ENCODE data around the gene NAV2.

NAV2 gene

DNA sequence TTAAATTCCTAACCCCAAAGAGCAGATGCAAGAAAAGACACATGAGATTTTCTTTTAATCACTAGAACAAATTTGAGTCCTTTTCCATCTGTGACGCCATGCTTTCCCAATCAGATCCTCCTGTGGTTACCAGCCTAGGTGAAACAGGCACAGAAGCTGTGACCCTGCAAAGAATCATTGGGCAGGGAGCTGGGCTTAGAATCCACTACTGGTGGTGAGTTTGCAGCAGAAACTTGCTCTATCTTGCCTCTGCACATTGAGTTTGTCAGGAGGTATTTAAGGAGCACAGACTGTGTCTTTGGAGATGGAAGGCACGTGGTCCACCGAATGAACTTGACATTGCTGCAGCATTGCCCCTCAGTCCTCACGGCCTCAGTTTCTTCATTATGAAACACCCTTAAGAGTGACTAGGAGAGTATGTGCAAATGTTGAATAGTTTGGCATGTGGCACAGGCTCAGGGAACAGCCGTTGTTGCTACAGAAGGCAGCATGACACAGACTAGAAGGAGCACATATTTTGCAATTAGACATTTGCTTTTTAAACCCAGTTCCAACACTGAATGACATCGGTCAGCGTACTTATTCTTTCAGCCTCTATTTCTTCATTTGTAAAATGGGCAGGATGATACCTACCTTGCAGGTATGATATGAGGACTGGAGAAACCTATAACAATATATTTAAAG, 320.1 kb downstream of the NAV2 start:
- no peak for DNase-seq

DNA sequence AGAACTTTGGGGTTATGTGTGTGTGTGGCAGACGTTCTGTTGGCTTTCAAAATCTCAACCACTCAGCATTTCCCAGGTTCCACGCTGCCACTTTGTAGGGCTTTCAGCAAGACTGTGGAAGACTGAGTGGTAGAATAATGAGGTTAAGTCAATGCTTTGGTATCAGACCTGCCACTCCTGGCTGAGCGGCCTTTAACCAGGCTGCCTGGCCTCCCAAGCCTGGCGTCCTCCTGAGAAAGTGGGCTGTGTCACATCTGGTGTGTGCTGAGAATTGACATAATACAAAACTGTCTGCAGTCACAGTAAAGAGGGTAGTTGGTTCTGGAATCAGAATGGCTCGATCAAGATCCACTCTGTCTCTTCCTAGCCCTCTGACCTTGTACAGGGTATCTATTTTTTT, 321.2 kb downstream of the NAV2 start:
- DNase-seq, result no peak

DNA sequence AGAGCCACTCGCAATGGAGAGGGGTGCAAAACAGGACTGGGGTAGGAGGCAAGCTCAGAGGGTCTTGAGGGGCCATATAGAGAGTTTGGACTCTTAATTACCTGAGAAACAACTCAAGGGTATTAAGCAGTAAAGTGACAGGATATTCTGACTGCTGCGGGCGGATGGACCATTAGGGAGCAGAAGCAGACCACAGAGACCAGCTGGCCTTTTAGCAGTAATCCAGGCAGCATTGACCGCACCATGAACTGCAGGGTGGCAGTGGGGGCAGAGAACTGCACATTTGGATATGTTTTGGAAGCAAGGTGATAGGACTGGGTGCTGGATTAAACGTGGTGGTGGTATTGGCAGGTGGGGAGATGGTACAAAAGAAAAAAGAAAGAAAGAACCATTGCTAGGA, 322.3 kb downstream of the NAV2 start:
- no peak for DNase-seq

DNA sequence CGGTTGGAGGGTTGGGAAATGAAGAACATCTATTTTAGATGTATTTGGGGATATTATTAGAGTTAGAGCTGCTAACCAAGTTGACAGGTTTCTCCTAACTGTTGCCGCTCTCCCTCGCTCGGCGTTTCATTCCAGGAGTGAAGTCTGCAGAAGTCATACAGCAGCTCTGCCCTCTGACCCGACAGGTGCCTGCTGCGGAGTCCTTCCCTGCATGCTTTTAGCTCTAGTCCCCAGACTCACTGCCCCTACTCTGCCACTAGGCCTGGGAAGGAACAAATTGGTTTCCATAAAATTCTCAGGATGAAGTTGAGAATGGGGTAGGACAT, 322.7 kb downstream of the NAV2 start:
- no peak for DNase-seq

DNA sequence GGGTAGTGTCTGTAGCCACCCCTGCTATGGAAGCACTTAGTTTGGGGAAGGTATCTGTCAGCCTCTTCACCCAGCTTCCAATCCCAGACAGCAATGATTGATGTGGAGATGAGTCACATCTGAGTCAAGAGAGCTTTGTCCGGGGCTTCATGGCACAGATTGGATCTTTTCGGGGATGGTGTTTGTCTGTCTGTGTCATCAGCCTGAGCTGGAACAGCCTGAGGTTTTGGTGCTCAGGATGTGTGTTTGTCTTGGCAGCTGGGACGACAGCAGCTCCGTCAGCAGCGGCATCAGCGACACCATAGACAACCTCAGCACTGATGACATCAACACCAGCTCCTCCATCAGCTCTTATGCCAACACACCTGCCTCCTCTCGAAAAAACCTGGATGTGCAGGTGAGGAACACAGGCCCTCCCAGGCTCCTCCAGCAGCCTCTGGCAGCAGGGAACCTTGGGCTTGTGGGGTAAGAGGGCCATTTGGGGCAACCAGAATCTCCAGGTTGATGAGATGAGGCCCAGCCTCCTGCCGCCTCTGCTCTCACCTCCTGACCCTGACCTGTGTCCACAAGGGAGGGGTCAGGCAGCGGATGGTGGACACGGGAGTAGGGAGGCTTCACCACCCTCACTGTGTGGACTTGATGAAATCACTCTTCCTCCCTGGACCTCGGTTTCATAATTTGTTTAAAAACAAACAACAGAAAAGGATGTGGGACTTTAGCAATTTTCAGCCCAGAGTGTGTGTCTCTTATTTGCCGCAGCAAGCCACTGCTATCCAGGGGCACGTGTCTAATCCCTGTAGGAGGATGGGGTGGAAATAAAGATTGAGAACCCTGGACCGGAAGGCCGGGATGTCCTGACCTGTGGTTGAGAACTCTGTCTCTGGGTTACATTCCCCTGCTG, 323.3 kb downstream of the NAV2 start:
- no peak for DNase-seq

DNA sequence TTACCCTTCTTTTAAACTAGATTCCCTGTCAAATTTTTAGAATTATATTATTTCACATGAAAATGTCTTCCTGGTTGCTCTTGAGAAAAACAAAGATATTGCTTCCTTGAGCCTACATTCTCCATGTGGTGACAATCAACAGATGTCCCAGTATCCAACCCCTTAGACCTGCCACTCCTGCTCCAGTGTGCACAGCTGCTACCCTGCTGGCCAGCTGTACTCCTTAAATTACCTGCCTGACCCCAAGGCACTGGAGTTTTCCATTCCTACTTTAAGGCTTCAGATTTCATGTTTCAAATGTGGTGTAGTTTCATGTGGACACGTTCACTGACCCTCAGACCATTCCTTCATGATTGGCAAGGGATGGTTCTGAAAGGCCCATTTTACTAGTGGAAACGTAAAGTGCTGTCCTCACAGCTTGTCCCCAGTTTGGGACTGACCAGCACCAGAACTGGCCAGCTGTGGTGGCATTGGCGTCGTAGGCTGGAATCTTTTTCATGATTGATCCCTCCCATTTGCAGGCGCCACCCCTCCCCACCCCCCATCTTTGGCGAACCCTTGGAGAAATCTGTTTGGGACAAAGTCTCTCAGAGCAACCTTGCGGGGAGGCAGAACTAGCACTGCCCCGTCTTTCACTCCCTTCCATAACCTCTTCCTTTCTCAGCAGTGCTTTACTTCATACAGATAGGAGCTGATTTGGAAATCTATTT, 324.1 kb downstream of the NAV2 start:
- DNase-seq, result no peak

DNA sequence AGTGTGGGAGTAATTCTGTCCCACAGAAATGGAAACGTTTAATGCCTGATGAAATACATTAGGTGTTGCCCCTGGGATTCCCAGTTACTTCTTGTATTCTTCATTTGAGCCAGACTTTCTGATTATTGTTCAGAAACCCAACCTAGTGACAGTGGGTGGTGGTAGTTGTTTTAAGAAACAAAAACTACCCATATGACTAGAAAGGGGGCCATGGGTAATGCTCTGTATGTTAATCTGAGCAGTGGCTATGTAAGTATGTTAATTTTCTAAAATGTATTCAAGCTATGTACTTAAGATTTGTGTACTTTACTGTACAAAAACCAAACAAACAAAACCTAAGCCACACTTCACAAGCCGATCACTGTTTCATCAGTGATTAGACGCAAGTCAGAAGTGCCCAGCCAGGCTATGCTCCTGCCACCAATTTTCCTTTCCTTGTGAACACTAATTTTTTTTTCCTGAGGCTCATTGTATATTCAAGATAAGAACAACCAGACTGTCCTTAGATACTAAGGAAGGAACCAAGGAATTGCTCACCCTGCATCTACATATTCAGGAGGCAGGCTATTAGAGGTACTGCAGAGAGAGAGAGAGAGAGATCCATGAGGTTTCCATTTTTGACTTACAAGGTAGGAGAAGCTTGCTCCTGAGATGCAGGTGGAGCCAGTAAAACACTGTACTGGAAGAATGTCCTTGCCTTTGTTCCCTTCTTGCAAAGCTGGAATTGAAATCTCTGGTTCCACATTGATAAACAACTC, 324.9 kb downstream of the NAV2 start:
- no peak for DNase-seq

DNA sequence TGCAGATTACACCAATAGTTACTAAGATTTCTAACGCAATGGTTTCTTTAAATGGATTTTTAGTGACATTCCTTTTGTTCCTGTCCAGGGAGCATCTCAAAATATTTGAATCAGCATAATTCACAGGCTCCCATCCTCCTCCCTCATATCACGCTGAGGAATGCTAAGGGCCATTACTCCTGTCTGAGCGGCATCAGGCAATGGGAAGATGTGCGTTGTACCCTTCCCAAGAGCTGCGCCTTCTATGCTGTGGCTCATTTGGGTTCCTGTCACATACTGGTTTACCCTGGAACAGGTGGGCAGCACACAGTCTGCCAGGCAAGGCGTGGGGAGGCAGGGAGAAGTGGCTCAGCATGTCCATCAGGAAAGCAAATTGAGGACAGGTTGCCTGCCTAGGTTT, 325.8 kb downstream of the NAV2 start:
- DNase-seq, result no peak

DNA sequence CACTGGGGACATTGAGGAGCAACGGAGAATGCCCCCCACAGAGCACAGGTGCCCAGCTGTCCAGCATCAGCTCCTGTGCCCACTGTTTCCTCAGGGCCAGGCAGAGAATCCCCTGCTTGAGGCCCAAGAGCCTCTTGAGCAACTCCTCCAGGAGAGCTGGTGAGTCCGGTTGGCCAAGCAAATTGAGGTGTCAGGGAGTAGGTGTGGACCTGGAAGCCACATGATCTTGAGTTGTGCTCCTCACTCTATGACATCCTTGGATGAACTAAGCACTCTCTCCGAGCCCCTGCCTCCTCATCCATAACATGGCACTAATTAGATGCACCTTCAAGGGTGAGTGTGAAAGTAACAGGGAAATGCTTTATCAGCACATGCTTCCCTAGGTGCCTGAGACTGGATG, 326.3 kb downstream of the NAV2 start:
- DNase-seq, result no peak

DNA sequence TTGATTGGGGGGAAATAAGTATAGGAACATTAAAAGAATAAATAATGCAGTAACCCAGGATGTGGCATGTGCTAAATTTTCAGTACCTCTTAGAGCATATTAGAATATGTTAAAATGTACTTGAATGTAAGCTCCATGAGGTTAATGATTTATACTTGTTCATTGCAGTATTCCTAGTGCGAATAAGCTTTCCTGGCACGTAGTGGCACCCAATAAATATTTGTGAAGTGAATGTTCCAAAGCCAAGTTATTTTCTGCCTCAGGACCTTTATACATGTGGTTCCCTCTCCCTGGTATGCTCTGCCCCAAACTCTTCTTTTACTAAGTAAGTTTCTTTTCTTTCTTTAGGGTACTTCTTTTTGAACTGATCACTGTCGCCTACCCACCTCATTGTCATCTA, 328.9 kb downstream of the NAV2 start:
- no peak for DNase-seq

DNA sequence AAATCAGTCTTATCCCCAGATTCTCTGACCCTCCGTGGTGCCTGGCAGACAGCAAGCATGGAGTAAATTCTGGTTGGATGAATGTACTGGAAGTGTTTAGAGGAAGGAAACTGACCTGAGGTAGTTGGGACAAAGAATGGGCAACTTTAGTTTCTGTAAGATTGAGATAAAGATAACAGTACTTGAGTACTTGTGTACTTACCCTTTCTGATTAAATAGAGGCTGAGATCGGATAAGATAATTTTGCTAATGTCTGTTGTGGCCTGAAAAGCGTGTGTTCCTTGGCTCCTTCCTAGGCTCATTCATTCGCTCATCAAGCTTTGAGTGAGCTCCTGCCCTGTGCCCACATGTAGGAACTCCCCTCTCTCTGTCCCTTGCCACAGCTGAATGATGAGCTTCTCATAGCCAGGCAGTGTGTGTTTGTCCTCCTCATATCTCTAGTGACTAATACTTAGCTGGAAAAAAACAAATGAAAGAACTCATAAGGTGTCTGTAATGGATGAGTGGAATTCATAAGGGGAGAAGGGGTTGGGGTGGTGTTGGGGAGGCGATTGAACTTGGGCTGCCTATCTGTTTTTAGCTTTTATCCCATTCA, 329.5 kb downstream of the NAV2 start:
- no peak for DNase-seq

DNA sequence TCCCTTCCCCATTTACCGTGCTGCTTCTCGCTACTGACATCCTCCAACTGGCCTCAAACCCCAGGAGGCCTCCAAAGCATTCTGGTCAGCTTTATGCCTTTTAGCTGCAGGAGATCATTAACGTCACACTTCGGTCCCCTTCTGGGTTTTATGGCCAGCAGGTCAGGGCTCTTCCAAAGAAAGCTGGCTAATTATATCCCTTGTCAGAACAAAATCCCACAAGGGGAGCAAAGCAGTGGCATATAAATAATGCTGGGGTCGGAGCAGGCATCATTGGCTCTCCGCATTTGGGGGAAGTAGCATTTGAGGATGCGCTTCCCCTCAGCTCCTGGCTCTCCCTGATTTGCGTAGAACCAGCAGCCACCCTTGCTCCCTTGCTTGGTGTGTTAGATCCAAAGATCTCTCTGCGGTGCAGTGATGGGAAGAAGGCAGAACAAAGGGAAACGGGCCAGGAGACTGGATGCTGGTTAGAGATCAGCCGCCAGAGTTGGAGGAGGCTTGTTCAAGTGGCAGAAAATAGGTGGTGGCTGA, 330.2 kb downstream of the NAV2 start:
- no peak for DNase-seq

DNA sequence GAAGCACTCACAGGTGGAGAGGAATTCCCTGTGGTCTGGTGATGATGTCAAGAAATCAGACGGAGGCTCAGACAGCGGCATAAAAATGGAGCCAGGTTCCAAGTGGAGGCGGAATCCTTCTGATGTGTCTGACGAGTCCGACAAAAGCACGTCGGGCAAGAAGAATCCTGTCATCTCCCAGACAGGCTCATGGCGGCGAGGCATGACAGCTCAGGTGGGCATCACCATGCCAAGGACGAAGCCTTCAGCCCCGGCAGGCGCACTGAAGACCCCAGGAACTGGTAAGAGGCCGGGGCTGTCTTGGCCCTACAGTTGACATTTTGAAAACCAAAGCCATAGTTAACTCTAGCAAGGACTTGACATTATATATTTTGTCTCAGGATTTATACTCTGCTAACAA, 331.4 kb downstream of the NAV2 start:
- DNase-seq, result no peak

DNA sequence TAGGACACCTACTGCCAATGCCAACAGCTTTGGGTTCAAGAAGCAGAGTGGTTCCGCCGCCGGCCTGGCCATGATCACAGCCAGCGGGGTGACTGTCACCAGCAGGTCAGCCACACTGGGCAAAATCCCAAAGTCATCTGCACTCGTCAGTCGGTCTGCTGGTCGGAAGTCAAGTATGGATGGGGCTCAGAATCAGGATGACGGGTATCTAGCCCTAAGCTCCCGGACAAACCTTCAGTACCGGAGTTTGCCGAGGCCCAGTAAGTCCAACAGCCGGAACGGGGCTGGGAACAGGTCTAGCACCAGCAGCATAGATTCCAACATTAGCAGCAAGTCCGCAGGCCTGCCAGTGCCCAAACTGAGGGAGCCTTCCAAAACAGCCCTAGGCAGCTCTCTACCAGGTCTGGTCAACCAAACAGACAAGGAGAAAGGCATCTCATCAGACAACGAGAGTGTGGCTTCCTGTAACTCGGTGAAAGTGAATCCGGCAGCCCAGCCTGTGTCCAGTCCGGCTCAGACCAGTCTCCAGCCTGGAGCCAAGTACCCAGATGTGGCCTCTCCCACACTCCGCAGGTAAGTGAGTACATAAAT, 332.6 kb downstream of the NAV2 start:
- DNase-seq, result no peak

DNA sequence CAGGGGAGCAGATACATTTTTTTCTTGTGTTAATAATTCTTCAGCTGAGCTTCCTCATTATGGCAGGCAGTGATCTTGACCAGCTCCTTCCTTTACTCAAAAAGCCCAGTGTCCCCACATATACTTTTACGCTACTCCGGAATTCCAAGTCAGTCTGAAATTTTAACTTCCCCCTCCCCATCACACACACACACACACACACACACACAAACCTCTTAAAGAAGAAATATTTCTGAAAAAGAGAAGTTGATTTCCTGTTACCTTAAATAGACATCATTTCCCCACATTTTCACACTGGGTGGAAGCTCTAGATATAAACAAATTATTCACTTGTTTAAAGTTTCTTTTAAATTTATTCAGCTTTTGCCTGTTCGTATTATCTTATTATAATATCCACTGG, 333.8 kb downstream of the NAV2 start:
- DNase-seq, result no peak

DNA sequence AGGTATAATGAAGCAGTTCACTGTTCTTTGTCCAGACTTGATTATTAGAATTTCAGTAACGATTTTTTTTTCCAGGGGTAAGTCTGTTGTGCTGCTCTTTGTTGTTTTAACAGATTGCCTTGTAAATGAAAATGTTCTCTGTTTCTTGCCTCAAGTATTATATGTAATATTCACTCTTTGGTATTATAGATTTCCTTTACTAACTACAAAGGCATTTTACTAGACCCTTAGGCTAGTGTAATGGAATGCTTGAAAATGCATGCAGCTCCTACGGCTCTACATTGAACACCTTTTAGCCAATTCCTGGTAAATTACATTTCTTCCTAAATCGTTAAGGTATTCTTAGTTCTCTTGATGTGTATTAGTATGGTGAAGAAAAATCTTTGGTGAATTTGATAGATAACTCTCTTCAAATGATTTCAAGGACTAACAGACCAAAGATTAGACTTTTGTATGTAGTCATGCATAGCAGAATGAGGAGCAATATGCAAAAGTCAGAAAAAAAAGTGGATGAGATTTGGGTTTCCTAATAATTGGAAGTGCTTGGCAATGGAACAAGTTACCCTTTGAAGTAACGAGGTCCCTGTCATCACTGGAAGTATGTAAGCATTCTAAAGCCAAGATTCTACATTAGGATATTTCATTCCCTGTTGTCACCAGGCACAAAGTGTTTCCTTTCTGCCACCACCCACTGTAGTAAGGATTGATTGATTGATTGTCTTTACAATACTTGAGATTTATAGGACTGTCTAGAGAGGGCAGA, 334.6 kb downstream of the NAV2 start:
- no peak for DNase-seq

DNA sequence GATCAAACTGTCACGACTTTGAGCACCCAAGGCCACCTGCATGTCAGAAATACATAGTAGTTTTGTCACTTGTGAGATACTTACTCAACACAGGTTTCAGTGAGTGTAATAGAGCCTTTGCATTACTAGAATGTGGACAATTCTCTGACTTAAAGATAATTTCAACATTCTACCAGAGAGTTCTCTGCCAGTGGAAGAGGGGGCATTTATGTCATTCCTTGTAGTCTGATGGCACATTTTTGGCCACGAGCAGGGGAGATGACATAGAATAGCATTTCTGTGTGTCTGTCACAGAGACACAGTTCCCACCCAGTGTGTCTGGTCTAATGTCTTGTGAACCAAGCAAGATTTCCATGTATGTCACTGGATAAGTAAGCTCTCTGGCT, 335.1 kb downstream of the NAV2 start:
- no peak for DNase-seq

DNA sequence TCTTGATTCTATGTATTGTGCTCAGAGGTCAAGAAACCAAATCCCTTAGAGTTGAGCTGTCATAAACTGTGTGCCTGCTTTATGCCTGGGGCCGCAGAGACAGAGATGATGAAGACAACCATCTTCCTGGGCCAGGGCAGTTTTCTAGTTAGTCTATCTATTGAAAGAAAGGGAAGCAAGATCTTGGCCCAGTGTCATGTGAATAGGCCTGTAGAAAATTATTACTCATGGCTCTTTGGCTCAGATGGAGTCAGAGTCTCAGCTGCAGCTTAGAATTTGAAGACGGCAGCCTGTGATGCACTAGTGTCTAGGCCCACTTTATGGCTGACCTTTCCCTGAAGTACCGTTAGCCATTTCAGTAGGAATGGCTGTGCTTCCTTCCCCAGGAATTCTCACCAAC, 335.6 kb downstream of the NAV2 start:
- no peak for DNase-seq

DNA sequence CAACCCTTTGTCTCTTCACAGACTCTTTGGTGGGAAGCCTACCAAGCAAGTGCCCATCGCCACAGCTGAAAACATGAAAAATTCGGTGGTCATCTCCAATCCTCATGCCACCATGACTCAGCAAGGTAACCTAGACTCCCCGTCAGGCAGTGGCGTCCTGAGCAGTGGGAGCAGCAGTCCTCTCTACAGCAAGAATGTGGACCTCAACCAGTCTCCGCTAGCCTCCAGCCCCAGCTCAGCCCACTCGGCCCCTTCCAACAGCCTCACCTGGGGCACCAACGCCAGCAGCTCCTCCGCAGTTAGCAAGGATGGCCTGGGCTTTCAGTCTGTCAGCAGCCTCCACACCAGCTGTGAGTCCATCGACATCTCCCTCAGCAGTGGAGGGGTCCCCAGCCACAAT, 336.1 kb downstream of the NAV2 start:
- no peak for DNase-seq

DNA sequence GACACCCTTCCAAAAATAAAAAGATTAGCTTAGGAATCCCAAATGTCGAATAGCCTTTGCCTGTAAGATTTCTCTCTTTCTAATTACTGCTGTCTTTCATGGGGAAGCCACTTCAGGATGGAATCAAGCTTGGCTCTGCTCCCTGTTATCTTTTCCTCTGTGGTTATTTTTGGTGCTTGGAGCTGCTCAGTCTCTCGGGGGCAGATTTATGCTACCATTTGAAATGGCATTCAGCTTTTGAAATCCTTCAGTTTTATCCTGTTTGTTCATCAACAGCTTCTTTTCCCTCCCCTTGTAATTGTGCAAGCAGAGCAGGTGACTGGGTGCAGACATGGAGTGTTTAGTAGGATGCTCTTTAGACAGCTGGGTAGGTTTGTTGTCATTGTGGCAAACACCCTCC, 336.6 kb downstream of the NAV2 start:
- DNase-seq, result no peak

DNA sequence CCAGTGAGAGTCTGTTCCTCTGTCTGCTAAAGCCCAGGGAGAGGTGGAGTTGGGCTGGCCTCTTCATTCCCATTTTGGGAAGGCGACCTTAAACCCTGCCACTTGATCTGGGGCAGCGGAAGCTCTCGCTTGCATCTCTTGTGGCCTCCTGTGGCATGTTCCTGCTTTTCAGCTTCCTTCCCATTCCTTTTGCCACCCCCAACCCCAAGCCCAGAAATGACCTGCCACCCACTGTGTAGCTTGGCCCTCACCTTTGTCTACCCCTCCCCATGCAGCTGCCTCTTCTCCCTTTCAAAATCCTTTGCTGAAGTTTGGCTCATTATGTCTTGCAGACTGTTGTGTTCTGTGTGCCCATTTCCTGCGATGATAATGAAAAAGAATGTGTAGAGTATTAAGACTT, 337.4 kb downstream of the NAV2 start:
- DNase-seq, result no peak
